ENCODE results near the gene CHST13. TPM values are rescaled to one million over a fixed set of nuclear protein-coding genes. Genes with fewer than 3 reads are reported as not detected.

The CHST13 gene
- total RNA-seq, 1 donor from 2014 or later, result not detected

DNA sequence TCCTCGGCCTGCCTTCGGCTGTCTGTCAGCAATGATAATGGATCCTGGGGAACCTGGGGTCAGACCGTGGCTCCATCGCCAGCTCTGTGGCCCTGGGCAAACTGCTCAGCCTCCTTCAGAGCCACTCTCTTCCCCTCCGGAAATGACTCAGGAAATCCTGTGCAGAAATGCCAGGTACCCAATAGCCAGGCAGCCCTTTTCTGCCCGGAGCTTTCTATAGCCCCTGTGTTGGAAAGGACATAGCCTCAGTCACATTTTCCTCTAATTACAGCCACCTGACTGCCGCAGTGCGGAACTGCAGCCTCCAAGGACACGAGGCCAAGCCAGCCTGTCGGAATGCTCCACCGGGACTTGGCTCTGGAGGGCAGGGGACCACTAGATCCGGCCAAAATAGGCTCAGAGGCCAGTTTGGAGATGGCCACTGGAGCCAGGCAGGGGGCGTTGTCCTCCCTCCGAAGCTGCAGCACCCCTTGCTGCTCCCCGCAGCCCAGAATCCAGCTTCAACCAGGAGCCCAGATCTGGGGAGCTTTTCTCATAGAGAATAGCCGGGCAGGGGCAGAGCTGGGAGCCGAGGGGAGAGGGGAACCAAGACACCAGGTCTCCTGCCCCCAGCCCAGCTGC lies 36.7 kb upstream of the CHST13 start:
- DNase-seq (ENCODE audit: low read depth in 2 of 2), result peak; percentile 31 to 91

DNA sequence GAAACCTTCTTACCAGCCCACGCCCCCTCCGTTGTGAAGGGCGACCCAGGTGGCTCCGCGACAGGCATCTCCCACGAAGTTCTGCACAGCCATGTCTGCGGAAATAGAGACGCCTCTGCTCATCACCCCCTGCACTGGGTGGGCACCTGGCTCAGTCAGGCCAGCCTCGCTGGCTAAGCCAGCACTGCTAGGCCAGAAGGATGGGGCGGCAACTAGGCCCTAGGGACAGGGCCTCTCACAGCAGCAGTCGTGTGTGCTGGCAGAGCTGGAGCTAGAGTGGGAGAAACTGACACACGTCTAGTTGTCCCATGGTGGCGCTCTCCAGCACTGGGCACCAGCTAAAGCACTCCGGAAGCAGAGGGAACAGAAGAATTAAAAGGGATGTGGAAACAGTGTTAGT lies 35.8 kb upstream of the CHST13 start:
- peak in 1 of 2 donors; percentile 39 for DNase-seq (ENCODE audit: low read depth in 2 of 2)

GRCh38 chr3:126488886-126489569 lies 34.9 kb upstream of the CHST13 start:
- DNase-seq (ENCODE audit: low read depth in 2 of 2), result no peak

- no peak for DNase-seq (ENCODE audit: low read depth in 2 of 2)
Measured at GRCh38 chr3:126490619-126491018, 33.3 kb upstream of the CHST13 start.

DNA sequence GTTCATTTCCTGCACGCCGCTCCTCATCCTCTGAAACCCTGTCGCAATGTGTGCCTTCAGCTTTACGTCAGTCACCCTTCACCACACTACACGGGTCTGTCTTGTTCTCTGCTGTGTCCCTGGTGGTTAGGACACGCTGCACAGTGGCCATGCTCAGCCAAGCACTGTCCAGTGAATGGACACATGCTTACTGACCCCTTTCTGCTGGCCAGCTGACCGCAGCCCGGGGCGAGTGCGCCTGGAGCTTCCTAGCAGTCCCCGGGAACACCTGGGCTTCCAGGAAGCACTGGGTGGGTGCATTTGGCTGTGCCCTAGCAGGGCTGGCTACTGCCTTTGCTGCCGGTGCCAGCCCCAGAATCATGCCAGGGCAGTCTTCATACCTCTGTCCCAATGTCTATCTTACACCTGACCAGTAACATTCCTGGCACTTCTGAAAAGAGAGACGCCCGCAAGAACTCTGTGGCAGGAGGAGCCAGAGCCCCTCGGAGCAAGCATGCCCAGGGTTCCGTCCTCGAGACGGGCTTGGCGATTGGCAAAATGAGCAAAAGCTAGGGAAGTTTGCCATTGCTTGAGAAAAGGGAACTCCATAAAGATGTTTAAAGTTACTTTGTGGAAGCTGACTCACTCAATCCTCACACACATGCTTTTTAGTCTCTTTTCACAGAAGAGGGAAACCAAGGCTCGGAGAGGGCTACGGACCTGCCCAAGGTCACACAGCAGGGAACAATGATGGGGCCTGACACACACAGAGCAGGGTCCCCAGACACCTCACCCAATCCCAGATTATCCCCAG lies 32.5 kb upstream of the CHST13 start:
- no peak for DNase-seq (ENCODE audit: low read depth in 2 of 2)

GRCh38 chr3:126493051-126493450 lies 30.9 kb upstream of the CHST13 start:
- no peak for DNase-seq (ENCODE audit: low read depth in 2 of 2)

- no peak for DNase-seq (ENCODE audit: low read depth in 2 of 2)
Measured at GRCh38 chr3:126493739-126494138, 30.2 kb upstream of the CHST13 start.

DNA sequence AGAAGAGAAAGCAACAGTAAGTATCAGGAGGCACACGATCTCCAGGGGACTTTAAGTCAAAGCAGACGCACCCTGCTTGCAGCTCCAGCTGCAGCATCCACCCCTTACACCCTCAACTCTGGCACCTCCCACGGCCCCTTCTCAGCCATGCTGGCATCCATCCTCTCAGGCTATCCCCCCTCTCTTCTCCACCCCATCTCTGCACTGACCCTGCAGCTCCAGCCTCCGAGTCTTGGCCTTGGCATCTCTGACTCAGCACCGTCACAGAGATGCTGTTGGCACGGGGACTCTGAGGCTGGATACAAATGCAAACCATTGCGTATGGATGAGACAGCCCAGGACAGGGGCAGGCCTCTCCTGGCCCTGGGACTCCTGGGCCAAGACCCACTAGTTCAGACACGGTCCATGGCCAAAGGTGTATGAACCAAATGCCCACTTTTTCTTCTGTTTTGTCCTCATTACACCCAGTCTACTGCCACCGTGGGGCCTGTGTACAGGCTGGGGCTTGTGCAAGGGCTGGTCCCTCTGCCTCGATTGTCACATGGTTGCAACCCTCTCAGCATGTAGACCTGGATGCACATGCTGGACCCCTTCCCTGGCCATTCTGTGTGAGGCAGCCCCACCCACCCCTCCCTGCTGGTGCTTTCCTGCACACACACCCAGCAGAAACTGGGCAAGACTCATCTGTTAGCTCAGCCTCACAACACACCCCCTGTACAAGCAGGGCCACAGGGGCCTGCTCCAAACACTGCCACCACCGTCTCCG lies 29.6 kb upstream of the CHST13 start:
- no peak for DNase-seq (ENCODE audit: low read depth in 2 of 2)

DNA sequence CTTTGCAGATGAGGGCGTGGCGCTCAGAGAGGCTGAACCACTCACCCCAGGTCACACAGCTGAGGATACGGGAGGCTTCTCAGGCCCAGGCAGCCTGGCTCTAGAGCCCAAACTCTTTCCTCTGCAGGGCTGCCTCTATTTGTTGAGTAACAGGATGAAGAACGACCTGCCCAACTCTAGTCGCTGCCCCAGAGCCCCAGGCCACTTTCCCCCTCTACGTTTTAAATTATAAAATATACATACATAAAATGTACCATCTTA lies 29.1 kb upstream of the CHST13 start:
- no peak for DNase-seq (ENCODE audit: low read depth in 2 of 2)

GRCh38 chr3:126495786-126496185 lies 28.2 kb upstream of the CHST13 start:
- no peak for DNase-seq (ENCODE audit: low read depth in 2 of 2)

- DNase-seq (ENCODE audit: low read depth in 2 of 2), result peak in 1 of 2 donors; percentile 55
Measured at GRCh38 chr3:126496894-126497850, 26.8 kb upstream of the CHST13 start.

- DNase-seq (ENCODE audit: low read depth in 2 of 2), result no peak
Measured at GRCh38 chr3:126497956-126498355, 26.0 kb upstream of the CHST13 start.

GRCh38 chr3:126498461-126498860 lies 25.5 kb upstream of the CHST13 start:
- DNase-seq (ENCODE audit: low read depth in 2 of 2), result no peak

DNA sequence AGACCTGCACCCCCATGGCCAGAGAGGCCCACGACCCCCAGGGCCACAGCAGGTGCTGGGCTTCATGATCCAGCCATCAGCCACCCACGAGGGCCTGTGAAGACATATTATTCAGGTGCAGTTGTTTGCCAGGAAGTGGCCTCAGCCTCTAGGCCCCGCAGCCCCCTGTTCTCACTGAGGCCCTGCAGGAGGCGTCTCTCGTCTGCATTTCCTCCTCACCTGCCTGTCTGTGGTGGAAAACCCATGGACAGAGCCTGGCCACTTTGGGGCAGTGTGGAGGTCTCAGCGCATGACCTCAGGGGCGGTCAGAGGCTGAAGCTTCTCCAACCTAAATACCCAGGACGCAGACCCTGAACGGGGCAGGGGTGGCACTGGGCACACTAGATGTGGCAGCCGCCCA lies 25.0 kb upstream of the CHST13 start:
- DNase-seq (ENCODE audit: low read depth in 2 of 2), result no peak

- DNase-seq (ENCODE audit: low read depth in 2 of 2), result no peak
Measured at GRCh38 chr3:126499401-126499800, 24.6 kb upstream of the CHST13 start.

DNA sequence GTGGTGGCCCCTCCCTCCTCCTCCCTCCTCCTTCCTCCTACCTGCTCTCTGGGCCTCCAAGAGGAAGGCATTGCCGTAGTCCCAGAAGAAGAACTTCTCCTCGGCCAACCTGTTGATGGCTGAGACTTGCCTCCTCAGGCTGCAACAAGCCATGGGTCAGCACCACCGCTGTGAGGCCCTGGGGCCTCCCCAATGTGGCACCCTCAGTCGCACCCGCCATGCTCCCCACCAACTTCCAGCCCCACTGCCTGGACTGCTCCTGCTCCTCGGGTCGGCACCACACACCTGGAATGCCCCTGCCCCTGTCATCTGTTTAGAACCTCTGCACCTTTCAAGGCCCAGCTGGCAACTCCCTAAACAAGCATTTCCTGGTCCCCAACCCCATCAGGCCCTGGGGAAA lies 23.9 kb upstream of the CHST13 start:
- DNase-seq (ENCODE audit: low read depth in 2 of 2), result no peak

GRCh38 chr3:126501054-126501453 lies 22.9 kb upstream of the CHST13 start:
- DNase-seq (ENCODE audit: low read depth in 2 of 2), result no peak

DNA sequence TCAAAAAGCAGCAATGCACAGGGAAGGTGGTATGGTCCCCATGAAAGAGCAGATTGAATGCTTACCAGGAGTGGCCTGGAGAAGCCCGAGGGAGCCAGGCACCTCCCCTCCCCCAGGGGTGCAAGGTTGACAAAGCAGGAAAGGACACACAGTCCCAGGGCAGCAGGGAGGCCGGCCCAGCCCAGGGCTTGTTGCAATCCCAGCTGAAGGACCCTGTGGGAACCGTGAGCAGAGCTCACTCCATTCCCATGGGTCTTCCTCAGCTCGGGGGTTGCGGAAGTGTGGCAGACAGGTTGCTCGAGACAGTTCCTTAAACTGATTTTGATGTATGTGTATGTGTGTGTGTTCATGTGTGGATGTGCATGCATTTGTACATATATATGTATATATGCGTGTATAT lies 22.2 kb upstream of the CHST13 start:
- no peak for DNase-seq (ENCODE audit: low read depth in 2 of 2)

GRCh38 chr3:126502656-126503055 lies 21.3 kb upstream of the CHST13 start:
- DNase-seq (ENCODE audit: low read depth in 2 of 2), result no peak

DNA sequence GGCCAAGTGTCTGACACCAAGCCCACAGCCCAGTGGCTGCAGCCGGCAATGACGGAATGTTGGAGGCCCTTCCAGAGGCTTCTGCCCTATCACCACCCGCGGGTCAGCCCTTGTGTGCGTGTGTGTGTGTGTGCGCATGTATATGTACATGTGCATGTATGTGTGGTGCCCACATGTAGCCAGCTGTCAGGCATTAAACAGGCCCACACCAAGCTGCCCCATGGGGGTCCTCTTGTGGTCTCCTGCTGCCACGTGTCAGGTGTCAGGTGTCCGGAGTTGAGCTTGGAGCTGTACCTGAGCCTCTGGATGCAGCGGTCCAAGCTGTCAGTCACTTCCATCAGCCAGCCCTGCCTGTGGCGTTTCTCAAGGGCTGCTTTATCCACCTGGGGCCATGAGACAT lies 20.3 kb upstream of the CHST13 start:
- no peak for DNase-seq (ENCODE audit: low read depth in 2 of 2)

GRCh38 chr3:126507886-126508285 lies 16.1 kb upstream of the CHST13 start:
- no peak for DNase-seq (ENCODE audit: low read depth in 2 of 2)

Data from lung microvascular endothelial cell (primary cell).